HG02588 (cell line): ENCODE results near the gene GIPC3.

Source experiments
- ATAC-seq: cut with Tn5 transposase; IDR thresholded peaks from one replicate; pipeline ENCODE4 v1.9.1; 2021; ENCODE audit warnings: mild to moderate bottlenecking, moderate library complexity; ENCODE audit not compliant: unreplicated experiment

GIPC3 gene

GRCh38 chr19:3585301-3586126 lies at the start of gene GIPC3:
Gene GIPC3, plus strand, starts transcription at chr19:3585478. Its CDS starts 120 bp downstream, at chr19:3585598.
- no peak for ATAC-seq

- no peak for ATAC-seq
Observed at GRCh38 chr19:3535563-3535965, 49.7 kb upstream of the GIPC3 start.

- ATAC-seq: no peak
Observed at GRCh38 chr19:3535981-3536380, 49.3 kb upstream of the GIPC3 start.

- ATAC-seq: no peak
Observed at GRCh38 chr19:3536429-3537100, 48.7 kb upstream of the GIPC3 start.

GRCh38 chr19:3537101-3537437 lies 48.2 kb upstream of the GIPC3 start:
- ATAC-seq: no peak

- ATAC-seq: no peak
Observed at GRCh38 chr19:3537438-3538240, 47.6 kb upstream of the GIPC3 start.

- ATAC-seq: no peak
Observed at GRCh38 chr19:3538258-3538929, 46.9 kb upstream of the GIPC3 start.

GRCh38 chr19:3538965-3539755 lies 46.1 kb upstream of the GIPC3 start, which contains the start of gene TEKTIP1:
Gene TEKTIP1, plus strand, starts transcription at chr19:3539174. Its CDS starts 4 bp downstream, at chr19:3539178.
- ATAC-seq: no peak

- no peak for ATAC-seq
Observed at GRCh38 chr19:3539756-3540118, 45.5 kb upstream of the GIPC3 start.

GRCh38 chr19:3543150-3544057 lies 41.9 kb upstream of the GIPC3 start:
- no peak for ATAC-seq

- ATAC-seq: no peak
Observed at GRCh38 chr19:3544058-3544376, 41.3 kb upstream of the GIPC3 start.

- no peak for ATAC-seq
Observed at GRCh38 chr19:3544742-3545668, 40.3 kb upstream of the GIPC3 start.

GRCh38 chr19:3545669-3546034 lies 39.6 kb upstream of the GIPC3 start:
- no peak for ATAC-seq

GRCh38 chr19:3546119-3546518 lies 39.2 kb upstream of the GIPC3 start:
- ATAC-seq: no peak

- ATAC-seq: no peak
Observed at GRCh38 chr19:3547301-3547731, 38.0 kb upstream of the GIPC3 start.

GRCh38 chr19:3547767-3548282 lies 37.5 kb upstream of the GIPC3 start:
- no peak for ATAC-seq

- ATAC-seq: no peak
Observed at GRCh38 chr19:3548606-3549005, 36.7 kb upstream of the GIPC3 start.

GRCh38 chr19:3549816-3550215 lies 35.5 kb upstream of the GIPC3 start:
- ATAC-seq: no peak
